AG09309 (cell line): ENCODE results near the gene EDARADD.

Experiments
- DNase-seq: peaks from one replicate; pipeline ENCODE4 v3.0.0-alpha.2; 2010; ENCODE audit warnings: low read depth
- H3K4me3 ChIP-seq: 2 replicates; pipeline ENCODE4 v1.5.1; 2011; ENCODE audit warnings: mild to moderate bottlenecking, low read depth, low read length, moderate library complexity; ENCODE audit not compliant: control insufficient read depth
- CTCF ChIP-seq: IDR thresholded peaks from 2 replicates; pipeline ENCODE4 v1.5.1; 2011; ENCODE audit warnings: mild to moderate bottlenecking, low read depth, low read length, inconsistent platforms; ENCODE audit not compliant: insufficient read depth, control insufficient read depth; ENCODE audit errors: missing control alignments

The EDARADD gene

GRCh38 chr1:236392182-236392581 lies 1.9 kb upstream of the EDARADD start:
- no peak for TF ChIP-seq CTCF
- DNase-seq: no peak
- H3K4me3 ChIP-seq: no peak overlapping the region

GRCh38 chr1:236394879-236395229 lies 768 bp downstream of the EDARADD start:
- DNase-seq: no peak
- H3K4me3 ChIP-seq: peak overlapping the region; percentile 68
- TF ChIP-seq CTCF: no peak

- no peak for DNase-seq
- peak overlapping the region; percentile 68 for H3K4me3 ChIP-seq
Observed at GRCh38 chr1:236395230-236395946, 1.3 kb downstream of the EDARADD start.

GRCh38 chr1:236395947-236396664 lies 2.0 kb downstream of the EDARADD start:
- peak overlapping the region; percentile 68 for H3K4me3 ChIP-seq
- no peak for DNase-seq
- no peak for TF ChIP-seq CTCF

More at GRCh38 chr1:236395230-236395946, 1.3 kb downstream of the EDARADD start:
- no peak for TF ChIP-seq CTCF

GRCh38 chr1:236396665-236397043 lies 2.6 kb downstream of the EDARADD start:
- TF ChIP-seq CTCF: no peak
- no peak overlapping the region for H3K4me3 ChIP-seq
- DNase-seq: no peak

- no peak for TF ChIP-seq CTCF
- DNase-seq: no peak
- no peak overlapping the region for H3K4me3 ChIP-seq
Observed at GRCh38 chr1:236397173-236397759, 3.2 kb downstream of the EDARADD start.
